Ureter (tissue), 1 donor: Measurements from ENCODE around the gene RAD18. TPM values are rescaled to one million over a fixed set of nuclear protein-coding genes. Genes with fewer than 3 reads are reported as not detected.

Source experiments
- DNase-seq: peaks from one replicate; pipeline ENCODE4 v3.0.0-alpha.2; 2020; ENCODE audit warnings: low spot score
- total RNA-seq: library from RNA; stranded (reverse); gene quantifications from one replicate; pipeline ENCODE4 v1.2.4, GENCODE V29; 2023
- donor health status: DM: yes; HTN: yes; CAD: no.

RAD18 gene
- total RNA-seq, 1 donor from 2014 or later, result 9.4 TPM

- DNase-seq, result no peak
These were observed 127.9 kb downstream of the RAD18 start for GRCh38 chr3:8835385-8835784.

GRCh38 chr3:8834974-8835373, 128.3 kb downstream of the RAD18 start:
- DNase-seq, result no peak

GRCh38 chr3:8827641-8828040, 135.6 kb downstream of the RAD18 start:
- DNase-seq, result no peak

Other genes starting within 250 kb of the RAD18 start
- gene CAV3, start 229.7 kb downstream of the RAD18 start, total RNA-seq, result not detected
- 0.49 TPM for gene OXTR, start 193.9 kb downstream of the RAD18 start, total RNA-seq